NCI-H1436 treated with DMSO at 0.1 percent for 48 hours (cell line): Measurements from ENCODE around the gene SLC24A3.

ENCODE experiments used
- DNase-seq: peaks from one replicate; lab custom pipeline; 2025; lab: John Stamatoyannopoulos, UW

SLC24A3 gene

DNA sequence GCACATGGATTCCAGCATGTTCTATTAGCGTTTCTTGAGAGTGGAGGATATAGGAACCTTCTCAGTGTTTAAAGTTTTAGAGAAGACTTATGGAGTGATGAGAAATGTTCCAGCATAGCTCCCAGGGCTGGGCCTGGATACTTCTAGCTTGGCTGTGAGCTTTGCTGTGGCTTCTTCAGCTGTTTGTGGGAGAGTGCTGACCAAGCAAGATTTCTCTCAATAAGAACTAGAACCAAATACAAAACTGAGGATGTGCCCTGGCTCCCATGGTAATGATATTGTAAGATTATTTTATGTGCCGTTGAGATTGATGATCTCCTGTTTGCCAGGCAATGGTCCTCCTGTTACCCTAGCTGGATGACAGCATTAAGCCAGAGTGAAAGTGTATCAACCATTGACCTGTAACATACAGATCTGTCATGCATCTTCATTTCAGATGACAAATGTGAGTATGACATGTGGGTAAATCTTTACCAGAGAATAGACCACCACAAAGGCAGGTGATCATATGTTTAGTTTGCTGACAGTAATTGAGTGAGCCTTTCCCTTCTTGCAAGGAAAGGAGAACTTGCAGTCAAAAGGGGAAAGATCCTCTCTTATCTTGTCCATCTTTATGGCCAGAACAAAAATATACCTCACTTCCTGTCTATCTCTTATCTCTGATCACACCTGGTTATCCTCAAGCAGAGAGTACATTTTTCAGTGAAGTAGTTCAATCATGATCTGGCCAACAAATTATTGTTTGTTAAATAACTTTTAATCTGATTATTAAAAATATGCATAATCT is 180.1 kb downstream of the SLC24A3 start:
- DNase-seq: no peak

DNA sequence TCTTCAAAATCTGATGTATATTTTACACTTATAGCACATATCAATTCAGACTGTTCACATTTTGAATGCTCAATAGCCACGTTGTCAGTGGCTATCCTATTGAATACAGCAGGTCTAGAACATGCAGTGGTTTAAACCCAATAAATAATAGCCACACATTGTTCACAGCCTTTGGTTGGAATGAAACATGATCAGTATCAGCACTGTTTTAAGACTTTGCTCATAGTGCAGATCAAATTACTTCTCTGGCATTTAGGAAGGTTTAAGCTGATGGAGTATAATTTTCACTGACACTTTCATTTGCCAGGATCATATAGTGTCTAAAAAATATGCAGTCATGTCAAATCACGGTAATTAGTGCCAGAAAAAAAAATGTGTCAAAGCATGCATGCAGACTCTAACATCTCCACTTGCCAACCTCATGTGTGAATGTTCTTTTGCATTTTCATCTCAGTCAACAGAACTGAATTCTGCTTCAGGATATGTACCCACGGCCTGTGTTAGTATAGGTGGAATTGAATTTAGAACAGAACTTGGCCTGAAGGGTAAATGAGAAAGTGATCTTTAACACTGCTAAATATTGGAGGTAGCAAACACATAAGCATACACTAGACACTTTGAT is 184.1 kb downstream of the SLC24A3 start:
- no peak for DNase-seq

DNA sequence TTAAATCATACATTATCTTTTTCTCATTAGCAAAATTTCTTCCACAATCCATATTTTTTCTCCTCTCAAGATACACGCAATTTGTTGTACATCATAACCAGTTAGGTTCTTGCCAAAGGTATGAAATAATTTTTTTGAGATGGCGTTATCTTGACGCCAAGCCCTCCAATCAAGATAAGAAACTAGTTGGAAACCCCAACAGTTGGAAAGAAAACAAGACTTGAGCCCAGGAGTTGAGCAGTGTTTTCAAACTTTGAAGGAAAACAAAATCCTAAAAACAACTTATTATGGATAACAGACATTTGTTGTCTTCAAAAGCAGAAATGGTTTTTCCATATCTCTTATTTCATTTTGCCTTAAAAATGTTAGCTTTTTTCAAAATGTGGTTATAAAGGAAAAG is 184.8 kb downstream of the SLC24A3 start:
- no peak for DNase-seq

DNA sequence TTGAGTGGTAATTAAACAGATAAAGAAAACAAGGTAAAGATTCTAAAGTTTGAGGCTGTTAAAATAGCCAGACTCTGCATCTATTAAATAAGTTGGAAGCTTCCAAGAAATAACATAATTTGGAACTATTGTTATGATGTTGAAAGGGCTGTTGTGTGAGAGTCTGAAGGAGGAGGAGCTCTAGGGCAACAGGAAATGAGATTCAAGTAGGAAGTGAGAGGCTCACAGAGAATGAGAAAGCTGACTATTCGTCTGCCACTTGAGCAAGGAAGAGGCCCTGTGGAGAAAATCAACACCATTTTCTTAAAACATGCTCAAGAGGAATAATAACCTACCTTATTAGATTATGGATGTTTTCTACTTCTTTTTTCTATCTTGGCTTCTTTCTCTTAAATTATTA is 185.2 kb downstream of the SLC24A3 start:
- DNase-seq: no peak

- DNase-seq: no peak
Observed at GRCh38 chr20:19401096-19401495, 188.7 kb downstream of the SLC24A3 start.

- DNase-seq: no peak
Observed at GRCh38 chr20:19403549-19403948, 191.1 kb downstream of the SLC24A3 start.

GRCh38 chr20:19404826-19405225 is 192.4 kb downstream of the SLC24A3 start:
- DNase-seq: no peak

- DNase-seq: no peak
Observed at GRCh38 chr20:19405958-19406357, 193.5 kb downstream of the SLC24A3 start.

- no peak for DNase-seq
Observed at GRCh38 chr20:19406381-19406780, 193.9 kb downstream of the SLC24A3 start.

DNA sequence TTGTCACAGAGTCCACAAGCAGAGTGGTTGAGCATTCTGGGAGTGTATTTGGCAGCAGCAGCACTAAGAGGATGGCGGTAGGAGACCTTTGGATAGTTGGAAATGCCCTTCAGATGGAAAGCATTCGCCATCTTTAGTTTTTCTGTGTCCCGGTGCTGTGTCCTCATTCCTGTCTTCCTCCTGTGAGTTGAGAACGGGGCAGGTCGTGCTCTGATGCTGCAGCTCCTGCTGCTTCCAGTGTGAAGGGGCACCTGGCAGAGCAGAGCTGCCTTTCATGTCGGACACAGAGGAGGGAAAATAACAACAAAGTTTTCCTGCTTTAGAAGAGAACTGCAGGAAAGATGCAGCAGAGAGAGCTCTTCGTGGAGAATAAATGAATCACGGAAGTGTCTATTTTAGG is 194.8 kb downstream of the SLC24A3 start:
- DNase-seq: no peak

GRCh38 chr20:19407736-19408135 is 195.3 kb downstream of the SLC24A3 start:
- no peak for DNase-seq

DNA sequence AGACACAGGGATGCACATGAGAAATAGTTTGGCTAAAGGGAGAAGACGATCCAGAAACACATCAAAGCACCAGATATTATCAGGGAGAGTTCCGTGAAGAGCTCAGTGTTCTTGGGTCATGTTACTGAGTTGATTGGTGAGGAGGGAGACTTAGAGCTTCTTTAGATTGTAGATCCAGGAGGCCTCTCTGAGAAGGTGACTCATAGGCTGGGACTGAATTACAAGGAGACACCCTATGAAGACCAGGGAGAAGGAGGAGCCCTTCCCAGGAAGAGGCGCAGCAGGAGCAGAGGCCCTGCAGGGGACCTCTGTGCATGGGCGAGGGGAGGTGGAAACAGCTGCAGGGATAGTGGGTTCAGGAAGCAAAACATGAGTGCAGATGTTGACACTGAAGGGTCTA is 196.5 kb downstream of the SLC24A3 start:
- no peak for DNase-seq

- DNase-seq: no peak
Observed at GRCh38 chr20:19411811-19412210, 199.4 kb downstream of the SLC24A3 start.

DNA sequence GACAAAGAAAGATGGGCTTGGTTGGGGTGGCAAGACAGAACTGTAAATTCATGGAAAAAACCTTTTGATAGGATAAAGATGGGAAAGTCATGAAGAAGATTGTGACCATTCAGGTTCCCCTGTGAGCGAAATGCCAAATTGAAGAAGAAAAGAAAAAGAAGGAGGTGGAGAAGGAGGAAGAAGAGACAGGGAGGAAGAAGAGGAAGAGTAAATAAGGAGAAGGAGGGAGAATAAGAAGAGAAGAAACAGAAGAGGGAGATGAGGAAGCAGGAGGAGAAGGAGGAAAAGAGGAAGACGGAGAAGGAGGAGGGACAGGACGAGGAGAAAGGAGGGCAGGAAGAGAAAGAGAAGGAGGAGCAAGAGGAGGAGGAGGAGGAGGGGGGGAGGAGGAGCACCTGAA is 199.8 kb downstream of the SLC24A3 start:
- no peak for DNase-seq

DNA sequence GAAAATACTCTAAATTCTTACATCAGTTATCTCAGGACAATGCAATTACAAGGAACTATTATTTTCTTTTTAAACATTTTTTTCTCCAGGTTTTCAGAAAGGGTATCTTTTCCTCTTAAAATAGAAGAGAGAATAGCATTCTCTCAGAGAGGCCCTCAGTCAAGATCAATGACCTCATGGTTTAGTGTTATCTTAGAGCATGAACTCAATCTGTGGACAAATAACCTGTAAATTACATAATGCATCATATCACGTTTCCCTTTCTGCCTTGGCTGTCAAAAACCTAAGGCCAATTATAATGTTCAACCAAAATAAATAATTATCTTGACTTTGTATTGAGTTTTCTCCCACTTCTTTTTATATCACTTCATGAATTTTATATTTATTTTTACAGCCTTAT is 202.2 kb downstream of the SLC24A3 start:
- no peak for DNase-seq

DNA sequence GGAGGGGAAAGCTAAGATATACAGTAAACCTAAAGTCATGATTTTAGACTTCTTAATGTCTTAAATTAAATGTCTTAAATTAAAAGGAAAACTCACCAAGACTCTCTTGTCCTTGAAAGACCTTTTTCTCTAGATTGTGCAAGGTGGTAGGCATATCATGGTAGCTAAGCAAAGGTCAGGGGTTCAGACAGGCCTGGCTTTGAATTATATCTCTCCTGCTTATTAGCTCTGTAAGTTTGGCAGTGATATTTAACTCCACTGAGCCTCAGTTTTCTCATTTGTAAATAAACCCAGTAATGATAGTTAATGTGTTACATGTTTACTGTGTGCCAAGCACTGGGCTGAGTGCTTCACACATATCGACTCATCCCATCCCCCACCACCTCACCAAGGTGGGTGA is 203.3 kb downstream of the SLC24A3 start:
- DNase-seq: no peak

- no peak for DNase-seq
Observed at GRCh38 chr20:19416627-19417026, 204.2 kb downstream of the SLC24A3 start.

DNA sequence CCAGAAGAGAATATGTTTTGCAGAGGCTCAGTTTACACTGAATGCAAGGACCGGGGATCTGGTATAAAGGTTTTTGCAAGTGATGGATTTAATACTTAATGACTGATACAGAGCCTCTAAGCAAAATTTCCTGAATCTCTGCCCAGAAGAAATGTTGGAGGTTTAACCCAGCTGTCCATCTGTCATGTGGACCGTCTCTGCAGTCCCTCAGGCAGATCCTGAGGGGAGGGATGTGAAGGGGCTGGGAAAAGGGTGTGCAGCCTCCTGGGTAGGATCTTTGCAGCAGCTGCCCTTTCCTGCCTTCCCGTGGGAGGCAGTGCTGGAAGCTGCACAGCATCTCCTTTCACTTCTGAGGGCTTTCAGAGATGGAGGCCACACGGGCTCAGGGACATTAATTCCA is 207.0 kb downstream of the SLC24A3 start:
- no peak for DNase-seq

GRCh38 chr20:19423097-19423899 is 210.9 kb downstream of the SLC24A3 start:
- no peak for DNase-seq

- no peak for DNase-seq
Observed at GRCh38 chr20:19423900-19424620, 211.6 kb downstream of the SLC24A3 start.

- DNase-seq: no peak
Observed at GRCh38 chr20:19426356-19426755, 213.9 kb downstream of the SLC24A3 start.

DNA sequence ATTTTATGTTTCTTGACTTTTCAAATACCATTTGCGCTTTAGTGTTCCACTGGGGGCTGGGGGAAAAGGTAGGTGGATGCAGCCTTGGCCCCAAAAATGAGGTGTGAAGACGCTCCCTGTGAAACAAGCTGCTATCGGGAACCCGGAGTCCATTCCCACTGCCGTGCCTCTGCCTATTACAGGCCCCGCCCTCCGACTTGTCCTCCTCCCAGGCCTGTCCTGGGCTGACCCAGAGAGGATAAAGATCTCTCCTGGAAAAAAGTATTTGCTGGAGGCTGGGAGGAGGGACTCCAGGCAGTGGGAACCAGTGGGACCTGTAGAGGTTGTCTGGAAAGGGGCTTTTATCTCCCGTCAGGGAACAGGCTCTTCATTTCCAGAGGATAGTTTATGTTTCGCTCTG is 215.0 kb downstream of the SLC24A3 start:
- DNase-seq: no peak
